HG02840 (cell line): Measurements from ENCODE around the gene TFAP2C.
"Not testable (repeated sequence)": the region's sequence is repeated elsewhere in the genome, so short reads cannot be mapped to it uniquely, and the experiment has no call there.

Source experiments
- ATAC-seq: cut with Tn5 transposase; IDR thresholded peaks from one replicate; pipeline ENCODE4 v1.9.1; 2021; ENCODE audit warnings: mild to moderate bottlenecking, moderate library complexity, moderate number of reproducible peaks; ENCODE audit not compliant: unreplicated experiment, low FRiP score

The TFAP2C gene

DNA sequence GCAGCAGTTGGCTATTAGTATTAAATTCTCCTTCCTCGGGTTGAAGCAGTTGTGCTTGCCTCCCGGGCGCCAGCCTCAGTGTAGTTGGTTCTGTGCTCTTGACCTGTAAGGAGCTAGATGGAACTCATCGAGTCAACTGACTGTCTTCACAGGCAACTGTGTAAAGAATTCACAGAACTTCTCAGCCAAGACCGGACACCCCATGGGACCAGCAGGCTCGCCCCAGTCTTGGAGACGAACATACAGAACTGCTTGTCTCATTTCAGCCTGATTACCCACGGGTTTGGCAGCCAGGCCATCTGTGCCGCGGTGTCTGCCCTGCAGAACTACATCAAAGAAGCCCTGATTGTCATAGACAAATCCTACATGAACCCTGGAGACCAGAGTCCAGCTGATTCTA lies 8.5 kb downstream of the TFAP2C start:
- no peak for ATAC-seq

DNA sequence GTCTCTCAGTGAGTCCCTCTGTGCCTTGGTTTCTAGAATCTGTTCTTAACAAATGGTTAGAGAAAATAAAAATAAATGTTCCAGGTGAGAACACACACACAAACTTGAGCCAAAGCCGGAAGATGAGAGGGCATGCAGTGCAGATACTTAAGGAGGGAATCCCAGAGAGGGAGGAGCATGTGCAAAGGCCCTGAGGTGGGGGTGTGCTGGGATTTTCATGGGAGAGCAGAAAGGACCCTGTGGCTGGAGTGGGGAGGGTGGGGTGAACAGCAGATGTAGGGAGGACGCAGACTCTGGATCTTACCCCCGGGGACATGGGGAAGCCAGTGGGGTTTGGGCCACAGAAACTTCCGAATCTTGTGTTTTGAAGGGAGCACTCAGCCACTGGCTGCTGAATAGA lies 17.5 kb downstream of the TFAP2C start:
- no peak for ATAC-seq

- ATAC-seq, result no peak
Observed at GRCh38 chr20:56653211-56653610, 24.1 kb downstream of the TFAP2C start.

GRCh38 chr20:56656632-56657031 lies 27.5 kb downstream of the TFAP2C start:
- ATAC-seq, result no peak

- ATAC-seq, result no peak
Observed at GRCh38 chr20:56657879-56658278, 28.8 kb downstream of the TFAP2C start.

DNA sequence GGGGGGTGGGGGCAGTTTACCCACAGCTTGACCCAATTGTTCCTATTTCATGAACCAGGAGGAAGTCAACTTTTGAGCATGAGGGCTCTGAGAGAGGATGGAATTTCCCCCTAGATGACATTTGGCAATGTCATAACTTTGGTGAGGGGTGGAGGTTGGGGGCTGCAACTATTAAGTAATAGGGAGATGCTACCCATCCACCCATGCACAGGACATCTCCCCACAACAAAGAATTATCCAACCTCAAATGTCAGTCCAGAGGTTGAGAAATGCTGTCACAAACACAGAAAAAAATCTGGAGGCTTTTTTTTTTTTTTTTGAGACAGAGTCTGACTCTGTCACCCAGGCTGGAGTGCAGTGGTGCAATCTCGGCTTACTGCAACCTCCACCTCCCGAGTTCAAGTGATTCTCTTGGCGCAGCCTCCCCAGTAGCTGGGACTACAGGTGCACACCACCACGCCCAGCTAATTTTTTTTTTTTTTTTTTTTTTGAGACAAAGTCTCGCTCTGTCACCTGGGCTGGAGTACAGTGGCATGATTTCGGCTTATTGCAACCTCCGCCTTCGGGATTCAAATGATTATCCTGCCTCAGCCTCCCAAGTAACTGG lies 29.3 kb downstream of the TFAP2C start:
- not testable (repeated sequence) for ATAC-seq

DNA sequence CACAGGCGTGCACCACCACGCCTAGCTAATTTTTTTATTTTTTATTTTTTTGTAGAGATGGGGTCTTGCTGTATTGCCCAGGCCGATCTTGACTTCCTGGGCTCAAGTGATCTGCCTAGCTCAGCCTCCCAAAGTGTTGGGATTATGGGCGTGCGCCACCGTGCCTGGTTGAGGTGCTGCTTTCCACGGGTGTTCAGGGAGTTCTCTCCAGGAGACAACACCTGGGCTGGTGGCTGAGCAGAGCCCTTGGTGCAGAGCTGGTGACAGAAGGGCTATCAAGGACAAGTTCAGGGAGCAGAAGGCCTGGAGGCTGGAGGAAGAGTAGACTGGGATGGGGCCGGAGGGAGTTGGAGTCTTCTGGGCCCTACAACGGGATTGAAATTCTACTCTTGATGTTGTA lies 34.6 kb downstream of the TFAP2C start:
- ATAC-seq, result no peak

- ATAC-seq, result no peak
Observed at GRCh38 chr20:56664796-56665195, 35.7 kb downstream of the TFAP2C start.

GRCh38 chr20:56665806-56666205 lies 36.7 kb downstream of the TFAP2C start:
- ATAC-seq, result no peak

- ATAC-seq, result no peak
Observed at GRCh38 chr20:56673450-56673849, 44.3 kb downstream of the TFAP2C start.

DNA sequence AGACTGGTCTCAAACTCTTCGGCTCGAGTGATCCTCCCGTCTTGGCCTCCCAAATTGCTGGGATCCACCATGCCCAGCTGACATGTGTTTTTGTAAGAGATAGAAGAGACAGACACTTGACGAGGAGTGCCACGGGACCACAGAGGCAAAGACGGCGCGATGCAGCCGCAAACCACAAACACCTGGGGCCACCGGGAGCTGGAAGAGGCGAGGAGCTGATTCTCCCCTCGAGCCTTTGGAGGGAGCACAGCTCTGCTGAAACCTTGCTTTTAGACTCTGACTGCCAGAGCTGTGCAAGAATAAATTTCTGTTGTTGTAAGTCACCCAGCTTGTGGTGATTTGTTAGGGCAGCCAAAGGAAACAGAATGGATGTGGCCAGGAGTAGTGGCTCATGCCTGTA lies 46.9 kb downstream of the TFAP2C start:
- no peak for ATAC-seq

DNA sequence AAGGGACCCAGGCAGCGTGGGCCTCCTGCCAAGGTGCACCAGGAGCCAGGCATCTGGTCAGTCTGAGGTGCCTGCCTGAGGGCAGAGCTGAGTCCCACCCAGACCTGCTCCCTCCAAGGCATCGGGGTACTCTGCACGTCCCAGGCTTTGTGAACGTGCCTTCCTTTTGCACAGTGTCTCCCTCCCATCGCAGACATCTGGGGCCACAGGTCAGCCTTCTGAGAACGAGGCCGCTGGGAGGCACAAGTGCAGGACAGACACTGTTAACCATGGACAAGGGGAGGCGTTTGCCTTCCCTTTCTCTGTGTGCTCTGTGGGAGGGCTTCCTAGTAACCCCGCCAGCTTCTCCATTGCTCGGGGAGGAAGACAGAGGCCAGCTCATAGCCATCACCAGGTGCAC lies 47.6 kb downstream of the TFAP2C start:
- no peak for ATAC-seq

DNA sequence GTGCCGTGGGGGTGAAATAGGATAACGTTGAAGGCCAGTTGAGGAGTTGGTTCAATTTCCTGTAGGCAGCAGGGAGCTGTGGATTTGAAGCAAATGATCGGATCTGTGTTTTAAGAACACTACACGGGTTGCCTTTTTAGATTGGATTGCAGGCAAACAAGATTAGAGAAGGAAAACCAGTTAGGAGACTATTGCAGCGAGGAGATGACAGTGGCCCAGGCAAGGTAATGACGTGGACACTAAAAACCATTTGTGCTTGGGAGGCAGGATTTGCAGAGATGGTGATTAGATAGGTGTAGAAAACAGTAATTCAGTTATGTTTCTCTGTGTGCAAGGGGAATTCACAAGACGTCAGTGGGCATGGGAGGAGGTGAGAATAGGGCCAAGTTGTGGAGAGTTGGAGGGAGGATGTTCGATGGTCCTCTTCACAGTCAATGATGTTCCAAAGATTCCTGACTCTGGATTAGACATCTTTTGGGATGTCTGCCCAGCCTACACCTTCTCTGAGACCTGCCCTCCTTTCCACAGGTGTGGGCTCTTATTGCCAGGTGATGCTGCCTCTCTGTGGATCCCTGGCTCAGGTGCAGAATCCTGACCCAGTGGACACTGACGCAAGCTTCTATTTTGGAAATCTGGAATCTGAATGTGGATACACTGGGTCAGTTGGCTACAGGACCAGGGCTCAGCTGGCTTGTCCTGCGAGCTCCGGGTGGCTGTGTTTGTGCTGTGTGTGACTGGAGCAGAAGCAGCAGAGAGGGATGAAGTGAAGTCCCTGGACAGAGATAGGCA lies 54.2 kb downstream of the TFAP2C start:
- ATAC-seq, result no peak

GRCh38 chr20:56685879-56686278 lies 56.8 kb downstream of the TFAP2C start:
- ATAC-seq, result no peak

DNA sequence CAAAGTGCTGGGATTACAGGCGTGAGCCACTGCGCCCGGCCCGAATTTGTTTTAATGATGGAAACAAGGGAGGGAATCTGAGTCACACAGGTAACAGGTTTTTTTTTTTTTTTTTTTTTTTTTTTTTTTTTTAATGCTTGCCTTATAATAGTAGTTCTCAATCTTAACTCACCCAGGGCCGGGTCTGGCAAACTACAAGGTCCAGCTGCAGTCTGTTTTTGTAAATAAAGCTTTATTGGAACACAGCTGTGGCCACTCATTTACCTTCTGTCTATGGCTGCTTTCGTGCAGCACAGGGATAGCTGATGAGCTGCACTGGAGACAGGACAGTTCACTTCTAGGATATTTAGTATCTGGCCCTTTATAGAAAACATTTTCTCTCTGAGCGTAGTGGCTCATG lies 58.0 kb downstream of the TFAP2C start:
- no peak for ATAC-seq

DNA sequence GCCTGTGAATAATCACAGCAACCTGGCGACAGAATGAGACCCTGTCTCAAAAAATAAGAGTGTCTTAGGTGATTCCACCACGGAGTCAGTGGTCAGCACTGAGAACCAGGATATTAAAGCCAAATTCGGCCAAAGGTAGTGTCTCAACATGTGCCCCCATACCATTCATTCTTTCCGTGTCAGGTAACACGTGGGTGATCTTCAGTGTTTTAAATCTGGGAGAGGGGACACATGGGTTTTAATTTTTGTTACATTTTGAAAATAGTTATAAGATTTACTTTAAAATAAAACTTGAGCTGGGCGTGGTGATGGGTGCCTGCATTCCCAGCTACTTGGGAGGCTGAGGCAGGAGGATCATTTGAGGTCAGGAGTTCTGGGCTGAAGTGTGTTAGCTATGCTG lies 59.0 kb downstream of the TFAP2C start:
- no peak for ATAC-seq
